CD4-positive, alpha-beta T cell (primary cell): Measurements from ENCODE around the gene FSHR. TPM values are rescaled to one million over a fixed set of nuclear protein-coding genes. Genes with fewer than 3 reads are reported as not detected.

ENCODE experiments used
- ATAC-seq: fragments of 200-7000 bp; cut with Tn5 transposase; one replicate; pipeline ENCODE4 v1.10.0; 2022; ENCODE audit warnings: mild to moderate bottlenecking; ENCODE audit not compliant: poor library complexity
- CTCF ChIA-PET: fragments of 350-600 bp; sonication (Branson Sonifier 250); formaldehyde crosslinking; loops from one replicate; lab custom pipeline; 2021; ENCODE audit warnings: antibody characterized with exemption, inconsistent platforms; lab: Charles Lee
- POLR2A ChIA-PET: fragments of 350-600 bp; sonication (Branson Sonifier 250); formaldehyde crosslinking; loops from one replicate; lab custom pipeline; 2021; ENCODE audit warnings: antibody characterized with exemption, inconsistent platforms; lab: Charles Lee
- DNase-seq, 14 experiments: peaks; one replicate each; pipeline ENCODE4 v3.0.0-alpha.2; 2013 to 2020; ENCODE audit warnings: mixed read lengths in 2 of 14
- H3K27ac ChIP-seq, 2 donors: one replicate each; pipeline versions ENCODE4 v1.5.1 to v1.7.0; 2013; ENCODE audit warnings: low read length in 2 of 2, low read depth in 1 of 2, mild to moderate bottlenecking in 1 of 2
- H3K27me3 ChIP-seq, 2 experiments: 1 replicate in 1 of 2; 2 replicates in 1 of 2; pipeline versions ENCODE4 v1.6.1 to v1.7.0; 2013; ENCODE audit warnings: low read length in 2 of 2, control low read depth in 1 of 2, mild to moderate bottlenecking in 1 of 2, moderate library complexity in 1 of 2; ENCODE audit not compliant: insufficient read depth in 2 of 2, control insufficient read depth in 1 of 2
- H3K36me3 ChIP-seq: one replicate; pipeline ENCODE4 v1.6.1; 2013; ENCODE audit warnings: low read length, control low read depth; ENCODE audit not compliant: insufficient read depth
- H3K4me1 ChIP-seq: one replicate; pipeline ENCODE4 v1.6.1; 2013; ENCODE audit warnings: low read length, control low read depth; ENCODE audit not compliant: insufficient read depth
- H3K4me3 ChIP-seq: one replicate; pipeline ENCODE4 v1.5.1; 2013; ENCODE audit warnings: mild to moderate bottlenecking, low read length, moderate library complexity
- H3K9me3 ChIP-seq, 2 experiments: 1 replicate in 1 of 2; 2 replicates in 1 of 2; pipeline versions ENCODE4 v1.6.1 to v1.7.0; 2013; ENCODE audit warnings: low read length in 2 of 2, mild to moderate bottlenecking in 2 of 2, control low read depth in 1 of 2, moderate library complexity in 1 of 2; ENCODE audit not compliant: control insufficient read depth in 1 of 2, insufficient read depth in 1 of 2
- H3K27ac Mint-ChIP-seq: one replicate; pipeline ENCODE4 v1.8.0; 2020; ENCODE audit warnings: mixed read lengths
- H3K27me3 Mint-ChIP-seq: one replicate; pipeline ENCODE4 v1.8.0; 2021; ENCODE audit warnings: mixed read lengths
- H3K36me3 Mint-ChIP-seq: one replicate; pipeline ENCODE4 v1.8.0; 2021; ENCODE audit warnings: low read depth, mixed read lengths
- H3K4me1 Mint-ChIP-seq: one replicate; pipeline ENCODE4 v1.8.0; 2021; ENCODE audit warnings: low read depth, mixed read lengths
- H3K4me3 Mint-ChIP-seq: one replicate; pipeline ENCODE4 v1.8.0; 2020; ENCODE audit warnings: mild to moderate bottlenecking, mixed read lengths
- H3K9me3 Mint-ChIP-seq: one replicate; pipeline ENCODE4 v1.8.0; 2020; ENCODE audit warnings: mixed read lengths
- intact Hi-C, 2 experiments: fragments of 100-400 bp; cut with DNase I in 1 of 2; cut with micrococcal nuclease in 1 of 2; formaldehyde crosslinking; loops; one replicate each; pipeline versions ENCODE4 v1.15.1 to v1.9.0; 2023 to 2025; cut with DNase I, micrococcal nuclease
- total RNA-seq, 174 experiments: library from RNA in 2 of 174; stranded (reverse) in 2 of 174; gene quantifications; one replicate each; pipeline ENCODE4 v1.2.3 and lab custom pipeline; 2021 to 2026
- TF ChIP-seq, protein P1 (sequence below): fragments of 200-600 bp; IDR thresholded peaks from one replicate; pipeline ENCODE4 v1.8.0; 2022; ENCODE audit warnings: antibody characterized with exemption, mild to moderate bottlenecking

FSHR gene
- total RNA-seq, 2 experiments from 2014 or later, result not detected

DNA sequence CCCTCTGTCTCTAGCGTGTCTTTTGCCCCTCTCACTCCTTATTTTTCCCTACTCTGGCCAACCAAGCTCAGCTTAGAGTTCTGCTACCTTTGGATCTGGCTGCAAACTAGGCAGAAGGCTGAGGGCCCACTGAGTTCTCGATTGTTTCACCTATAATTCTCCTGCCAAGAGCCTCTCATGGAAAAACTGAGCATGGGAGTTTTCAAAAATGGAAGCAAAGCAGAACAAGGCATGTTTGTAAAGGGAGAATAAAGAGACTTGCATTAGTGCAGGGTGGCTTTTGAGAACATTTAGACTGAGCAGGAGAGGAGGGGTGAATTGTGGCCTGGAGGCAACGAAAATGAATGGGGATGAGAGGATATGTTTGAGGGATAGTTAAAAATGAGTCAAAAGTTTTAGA lies 45.9 kb downstream of the FSHR start:
- Mint-ChIP-seq H3K36me3 (no peaks in the 10 kb centered on the region), H3K4me3 (no peak overlapping the region), H3K4me1 (no peaks in the 10 kb centered on the region), H3K27ac (no peak overlapping the region), H3K27me3 (no peaks in the 10 kb centered on the region), H3K9me3 (no peaks in the 10 kb centered on the region)
- intact Hi-C loops, result no loop called here
- H3K27ac ChIP-seq, result no peak overlapping the region
- ChIA-PET CTCF (no interaction called here), POLR2A (no interaction called here)
- no peaks in the 10 kb centered on the region for H3K36me3 ChIP-seq
- DNase-seq (no peak), ATAC-seq (no peak)
- no peaks in the 10 kb centered on the region for H3K9me3 ChIP-seq
- TF ChIP-seq, protein P1, sequence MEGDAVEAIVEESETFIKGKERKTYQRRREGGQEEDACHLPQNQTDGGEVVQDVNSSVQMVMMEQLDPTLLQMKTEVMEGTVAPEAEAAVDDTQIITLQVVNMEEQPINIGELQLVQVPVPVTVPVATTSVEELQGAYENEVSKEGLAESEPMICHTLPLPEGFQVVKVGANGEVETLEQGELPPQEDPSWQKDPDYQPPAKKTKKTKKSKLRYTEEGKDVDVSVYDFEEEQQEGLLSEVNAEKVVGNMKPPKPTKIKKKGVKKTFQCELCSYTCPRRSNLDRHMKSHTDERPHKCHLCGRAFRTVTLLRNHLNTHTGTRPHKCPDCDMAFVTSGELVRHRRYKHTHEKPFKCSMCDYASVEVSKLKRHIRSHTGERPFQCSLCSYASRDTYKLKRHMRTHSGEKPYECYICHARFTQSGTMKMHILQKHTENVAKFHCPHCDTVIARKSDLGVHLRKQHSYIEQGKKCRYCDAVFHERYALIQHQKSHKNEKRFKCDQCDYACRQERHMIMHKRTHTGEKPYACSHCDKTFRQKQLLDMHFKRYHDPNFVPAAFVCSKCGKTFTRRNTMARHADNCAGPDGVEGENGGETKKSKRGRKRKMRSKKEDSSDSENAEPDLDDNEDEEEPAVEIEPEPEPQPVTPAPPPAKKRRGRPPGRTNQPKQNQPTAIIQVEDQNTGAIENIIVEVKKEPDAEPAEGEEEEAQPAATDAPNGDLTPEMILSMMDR, result no peak
- no peaks in the 10 kb centered on the region for H3K4me1 ChIP-seq
- no peaks in the 10 kb centered on the region for H3K27me3 ChIP-seq
- no peak overlapping the region for H3K4me3 ChIP-seq

DNA sequence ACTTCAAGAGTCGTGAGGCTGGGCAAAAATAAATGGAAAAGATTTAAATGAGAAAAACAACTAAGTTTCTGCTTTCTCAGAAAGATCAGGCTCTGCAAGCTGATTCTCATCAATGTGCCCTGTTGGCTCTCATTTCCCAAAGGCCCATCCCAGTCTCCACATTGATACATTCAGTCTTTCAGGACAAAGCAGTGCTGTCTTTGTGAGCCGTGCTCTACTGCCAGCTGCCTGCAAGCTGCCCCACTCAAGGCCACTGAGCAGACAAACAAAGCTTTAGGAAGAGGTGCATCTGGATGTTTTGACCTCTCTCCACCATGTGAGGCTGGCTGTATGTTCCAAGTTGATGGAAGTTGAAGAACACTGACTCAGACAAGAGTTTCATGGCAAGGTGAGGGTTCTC lies 48.8 kb downstream of the FSHR start:
- TF ChIP-seq, protein P1, result no peak
- H3K27ac Mint-ChIP-seq, result no peak overlapping the region
- Histone ChIP-seq H3K27ac (no peak overlapping the region), H3K4me3 (no peak overlapping the region), H3K27me3 (no peaks in the 10 kb centered on the region), H3K9me3 (no peaks in the 10 kb centered on the region), H3K4me1 (no peaks in the 10 kb centered on the region), H3K36me3 (no peaks in the 10 kb centered on the region)
- POLR2A ChIA-PET, result no interaction called here
- H3K4me3 Mint-ChIP-seq, result no peak overlapping the region
- H3K36me3 Mint-ChIP-seq, result no peaks in the 10 kb centered on the region
- H3K9me3 Mint-ChIP-seq, result no peaks in the 10 kb centered on the region
- ATAC-seq (no peak), DNase-seq (no peak)
- H3K27me3 Mint-ChIP-seq, result no peaks in the 10 kb centered on the region
- intact Hi-C loops, result no loop called here
- H3K4me1 Mint-ChIP-seq, result no peaks in the 10 kb centered on the region
- CTCF ChIA-PET, result no interaction called here

DNA sequence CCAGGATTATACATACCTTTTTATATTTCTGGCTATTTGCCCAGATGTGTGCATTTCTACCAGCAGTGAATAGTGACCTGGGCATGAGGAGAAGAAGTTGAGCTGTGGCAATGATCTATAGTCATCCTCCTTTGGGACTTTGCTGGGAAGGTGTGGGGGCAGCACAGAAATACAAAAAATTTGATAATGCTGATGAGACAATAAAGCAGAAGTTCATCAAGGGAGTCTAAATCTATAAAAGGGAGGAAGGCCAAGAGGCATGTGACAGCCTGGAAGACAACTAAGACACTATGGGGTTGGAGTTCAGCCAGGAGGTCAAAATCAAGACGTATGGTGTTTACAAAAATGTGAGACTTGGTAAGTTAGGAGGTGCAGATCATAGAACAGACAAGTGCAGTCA lies 52.2 kb downstream of the FSHR start:
- no peaks in the 10 kb centered on the region for H3K9me3 ChIP-seq
- H3K4me3 ChIP-seq, result no peak overlapping the region
- POLR2A ChIA-PET, result no interaction called here
- H3K27me3 ChIP-seq, result no peaks in the 10 kb centered on the region
- DNase-seq (no peak), ATAC-seq (no peak)
- no peak overlapping the region for H3K4me3 Mint-ChIP-seq
- H3K27ac Mint-ChIP-seq, result no peak overlapping the region
- intact Hi-C loops, result no loop called here
- H3K27me3 Mint-ChIP-seq, result no peaks in the 10 kb centered on the region
- TF ChIP-seq, protein P1, result no peak
- no peaks in the 10 kb centered on the region for H3K36me3 Mint-ChIP-seq
- CTCF ChIA-PET, result no interaction called here
- H3K4me1 ChIP-seq, result no peaks in the 10 kb centered on the region
- H3K36me3 ChIP-seq, result no peaks in the 10 kb centered on the region
- no peaks in the 10 kb centered on the region for H3K4me1 Mint-ChIP-seq
- no peak overlapping the region for H3K27ac ChIP-seq
- peaks cover 3% of the 10 kb centered on the region for H3K9me3 Mint-ChIP-seq
